Sigmoid colon (tissue), 4 donors: Measurements from ENCODE around the gene C2CD4B.

Experiments used
- EP300 ChIP-seq, 4 donors: sonication (generic); formaldehyde crosslinking; IDR thresholded peaks; one replicate each; pipeline ENCODE4 v1.6.1; 2017; ENCODE audit warnings: antibody characterized with exemption in 4 of 4
- POLR2A ChIP-seq, 2 donors: fragments of 450-650 bp; IDR thresholded peaks; one replicate each; pipeline ENCODE4 v1.6.1; 2016; ENCODE audit warnings: antibody characterized with exemption in 2 of 2, mild to moderate bottlenecking in 2 of 2, moderate library complexity in 2 of 2
- POLR2AphosphoS5 ChIP-seq, 4 donors: sonication (generic); formaldehyde crosslinking; IDR thresholded peaks; one replicate each; pipeline ENCODE4 v1.6.1; 2017; ENCODE audit warnings: antibody characterized with exemption in 4 of 4
- TF ChIP-seq, protein P1 (sequence below), 4 experiments: fragments of 450-650 bp in 3 of 4; fragments of 200-600 bp in 1 of 4; IDR thresholded peaks; one replicate each; pipeline ENCODE4 v1.5.1; 2016 to 2019; ENCODE audit warnings: antibody characterized with exemption in 4 of 4, mild to moderate bottlenecking in 3 of 4, moderate library complexity in 2 of 4

DNA sequence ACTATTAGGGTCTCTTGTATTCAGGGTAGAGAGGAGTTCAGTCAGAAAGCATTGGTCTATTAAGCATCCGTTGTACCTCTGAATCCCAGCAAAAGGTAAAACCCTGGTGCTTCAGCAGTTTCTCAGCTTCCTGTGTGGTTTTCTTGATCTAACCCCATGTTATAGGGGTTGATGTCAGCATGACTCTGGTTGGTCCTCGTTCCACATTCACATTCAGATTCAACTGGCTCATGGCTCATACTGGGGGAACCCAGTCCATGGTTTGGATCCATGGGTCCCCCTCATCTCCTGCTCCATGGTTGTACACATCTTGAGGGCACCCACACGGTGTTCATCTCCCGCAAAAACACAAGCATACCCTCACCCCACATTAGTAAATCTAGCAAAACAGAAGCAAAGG, 47.7 kb upstream of the C2CD4B start:
- TF ChIP-seq POLR2AphosphoS5 (IDR thresholded peaks at IDR 0.05), result no peak
- TF ChIP-seq, protein P1, sequence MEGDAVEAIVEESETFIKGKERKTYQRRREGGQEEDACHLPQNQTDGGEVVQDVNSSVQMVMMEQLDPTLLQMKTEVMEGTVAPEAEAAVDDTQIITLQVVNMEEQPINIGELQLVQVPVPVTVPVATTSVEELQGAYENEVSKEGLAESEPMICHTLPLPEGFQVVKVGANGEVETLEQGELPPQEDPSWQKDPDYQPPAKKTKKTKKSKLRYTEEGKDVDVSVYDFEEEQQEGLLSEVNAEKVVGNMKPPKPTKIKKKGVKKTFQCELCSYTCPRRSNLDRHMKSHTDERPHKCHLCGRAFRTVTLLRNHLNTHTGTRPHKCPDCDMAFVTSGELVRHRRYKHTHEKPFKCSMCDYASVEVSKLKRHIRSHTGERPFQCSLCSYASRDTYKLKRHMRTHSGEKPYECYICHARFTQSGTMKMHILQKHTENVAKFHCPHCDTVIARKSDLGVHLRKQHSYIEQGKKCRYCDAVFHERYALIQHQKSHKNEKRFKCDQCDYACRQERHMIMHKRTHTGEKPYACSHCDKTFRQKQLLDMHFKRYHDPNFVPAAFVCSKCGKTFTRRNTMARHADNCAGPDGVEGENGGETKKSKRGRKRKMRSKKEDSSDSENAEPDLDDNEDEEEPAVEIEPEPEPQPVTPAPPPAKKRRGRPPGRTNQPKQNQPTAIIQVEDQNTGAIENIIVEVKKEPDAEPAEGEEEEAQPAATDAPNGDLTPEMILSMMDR (IDR thresholded peaks at IDR 0.05), result no peak
- TF ChIP-seq EP300 (IDR thresholded peaks at IDR 0.05), result no peak
- TF ChIP-seq POLR2A (IDR thresholded peaks at IDR 0.05), result no peak
